GM12874 (cell line): ENCODE measurements around the gene SMARCA2.

Source experiments
- TF ChIP-seq, protein P1 (sequence below): IDR thresholded peaks from 2 replicates; pipeline ENCODE4 v1.5.1; 2011; ENCODE audit warnings: low read depth, mild to moderate bottlenecking, control low read depth, low read length, moderate library complexity; ENCODE audit not compliant: insufficient read depth

Gene SMARCA2

DNA sequence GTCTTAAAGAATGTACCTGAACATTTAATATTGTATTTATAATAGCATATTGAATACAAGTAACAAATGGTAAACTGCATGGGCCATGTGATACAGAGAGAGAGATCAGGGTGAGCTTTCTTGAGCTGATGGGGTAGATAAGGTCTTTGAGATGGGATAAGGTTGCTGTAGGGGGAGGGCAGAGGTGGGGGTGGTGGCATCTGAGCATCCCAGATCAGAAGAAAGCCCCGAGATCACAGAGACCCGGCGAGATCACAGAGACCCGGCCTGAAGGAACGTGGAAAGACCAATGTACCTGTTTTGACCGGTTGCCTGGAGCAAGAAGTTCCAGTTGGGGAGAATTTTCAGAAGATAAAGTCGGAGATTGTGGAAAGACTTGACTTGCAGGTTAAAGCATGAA lies 6.6 kb downstream of the SMARCA2 start:
- TF ChIP-seq, protein P1, sequence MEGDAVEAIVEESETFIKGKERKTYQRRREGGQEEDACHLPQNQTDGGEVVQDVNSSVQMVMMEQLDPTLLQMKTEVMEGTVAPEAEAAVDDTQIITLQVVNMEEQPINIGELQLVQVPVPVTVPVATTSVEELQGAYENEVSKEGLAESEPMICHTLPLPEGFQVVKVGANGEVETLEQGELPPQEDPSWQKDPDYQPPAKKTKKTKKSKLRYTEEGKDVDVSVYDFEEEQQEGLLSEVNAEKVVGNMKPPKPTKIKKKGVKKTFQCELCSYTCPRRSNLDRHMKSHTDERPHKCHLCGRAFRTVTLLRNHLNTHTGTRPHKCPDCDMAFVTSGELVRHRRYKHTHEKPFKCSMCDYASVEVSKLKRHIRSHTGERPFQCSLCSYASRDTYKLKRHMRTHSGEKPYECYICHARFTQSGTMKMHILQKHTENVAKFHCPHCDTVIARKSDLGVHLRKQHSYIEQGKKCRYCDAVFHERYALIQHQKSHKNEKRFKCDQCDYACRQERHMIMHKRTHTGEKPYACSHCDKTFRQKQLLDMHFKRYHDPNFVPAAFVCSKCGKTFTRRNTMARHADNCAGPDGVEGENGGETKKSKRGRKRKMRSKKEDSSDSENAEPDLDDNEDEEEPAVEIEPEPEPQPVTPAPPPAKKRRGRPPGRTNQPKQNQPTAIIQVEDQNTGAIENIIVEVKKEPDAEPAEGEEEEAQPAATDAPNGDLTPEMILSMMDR: no peak

DNA sequence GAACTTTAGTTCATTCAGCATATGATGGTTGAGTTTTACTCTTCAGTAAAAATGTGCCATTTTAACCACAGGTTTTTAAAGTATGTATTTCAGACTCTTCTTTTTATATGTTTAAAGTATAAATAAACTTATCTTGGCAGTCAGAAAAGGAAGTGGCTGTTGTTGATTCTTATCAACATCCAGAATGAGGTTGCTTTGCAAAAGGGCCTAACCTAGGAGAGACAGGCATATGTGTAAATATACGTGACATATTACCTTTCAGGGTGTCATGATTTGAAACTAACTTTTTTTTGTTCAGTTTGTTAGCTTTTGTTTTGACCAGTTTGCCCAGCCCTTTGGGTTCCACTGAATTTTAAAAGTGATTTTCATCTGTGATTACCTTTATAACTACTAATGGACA lies 7.4 kb downstream of the SMARCA2 start:
- TF ChIP-seq, protein P1: no peak

DNA sequence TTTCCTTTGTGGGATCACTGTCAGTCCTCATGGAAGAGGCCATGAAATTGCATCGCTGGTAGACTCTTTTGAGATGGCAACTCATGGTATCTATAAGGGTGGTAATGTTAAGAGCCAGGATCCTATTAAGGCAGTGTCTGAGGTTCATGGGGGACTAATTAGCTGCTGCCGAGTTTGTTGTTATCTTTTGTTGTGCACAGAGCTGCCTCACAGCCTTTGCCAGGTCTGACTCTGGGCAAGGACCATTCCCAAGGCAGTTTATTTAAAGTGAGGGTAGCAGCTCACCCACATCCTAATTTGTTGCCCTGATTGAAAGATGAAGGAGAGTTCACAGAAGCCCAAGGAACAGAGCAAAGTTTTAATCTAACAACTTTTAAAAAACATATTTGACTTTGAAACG lies 7.9 kb downstream of the SMARCA2 start:
- TF ChIP-seq, protein P1: no peak

DNA sequence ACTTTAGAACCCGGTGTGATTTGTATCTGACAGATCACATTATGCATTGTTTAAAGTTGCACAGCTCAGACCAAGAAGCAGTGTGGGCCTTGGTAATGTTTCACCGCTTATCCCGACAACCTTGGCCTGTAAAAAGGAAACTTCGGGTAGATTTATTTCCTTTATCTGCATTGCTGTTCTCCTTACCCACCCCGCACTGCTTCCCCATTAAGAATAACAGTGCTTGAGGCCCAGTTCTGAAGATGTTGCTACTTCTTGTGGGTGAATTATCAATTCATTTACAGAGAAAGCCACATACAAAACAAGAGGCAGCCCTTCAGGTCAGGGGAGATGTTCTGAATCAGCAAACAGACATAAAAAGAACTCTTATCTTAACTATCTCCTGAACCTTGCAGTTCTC lies 8.4 kb downstream of the SMARCA2 start:
- TF ChIP-seq, protein P1: no peak

DNA sequence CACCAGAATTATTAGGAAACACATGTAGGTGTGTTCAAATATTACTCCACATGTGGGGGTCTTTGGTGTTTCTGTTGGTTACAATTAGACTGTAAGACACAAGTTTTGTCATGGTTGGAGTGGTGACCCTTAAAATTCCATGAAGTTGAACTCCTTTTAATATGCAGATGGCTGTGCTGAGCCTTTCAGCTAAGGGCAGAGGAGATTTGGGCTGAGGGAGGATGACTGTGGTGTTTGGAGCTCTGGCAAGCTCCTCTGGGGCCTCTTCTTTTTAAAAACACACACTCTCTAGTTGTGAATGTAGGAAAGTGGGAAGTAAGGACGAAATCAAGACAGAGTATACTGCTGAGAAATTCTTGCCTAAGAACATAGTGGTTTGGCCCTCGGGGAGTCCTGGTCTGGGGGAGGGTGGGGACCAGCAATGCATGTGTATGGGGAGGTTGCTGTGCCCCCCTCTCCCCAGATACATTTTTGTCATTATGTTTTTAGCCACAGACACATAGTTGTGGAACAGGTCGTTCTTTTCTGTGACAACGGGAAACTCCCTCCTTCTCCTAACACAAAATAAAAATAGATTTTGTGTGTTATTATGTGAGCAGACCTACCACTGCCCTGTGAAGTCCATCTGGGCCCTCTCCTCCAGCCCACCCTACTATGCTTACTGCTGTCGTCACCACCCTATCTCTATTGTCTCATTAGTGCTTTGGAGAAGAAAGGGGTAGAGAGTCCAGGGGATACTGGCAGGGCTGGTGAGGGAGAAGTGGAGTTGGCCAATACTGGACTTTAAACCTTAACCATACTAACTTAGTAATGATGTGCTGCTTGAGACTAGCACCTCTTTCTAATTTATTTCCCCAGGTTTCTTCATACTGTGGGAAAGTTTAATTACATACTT lies 10.0 kb downstream of the SMARCA2 start:
- TF ChIP-seq, protein P1: no peak

DNA sequence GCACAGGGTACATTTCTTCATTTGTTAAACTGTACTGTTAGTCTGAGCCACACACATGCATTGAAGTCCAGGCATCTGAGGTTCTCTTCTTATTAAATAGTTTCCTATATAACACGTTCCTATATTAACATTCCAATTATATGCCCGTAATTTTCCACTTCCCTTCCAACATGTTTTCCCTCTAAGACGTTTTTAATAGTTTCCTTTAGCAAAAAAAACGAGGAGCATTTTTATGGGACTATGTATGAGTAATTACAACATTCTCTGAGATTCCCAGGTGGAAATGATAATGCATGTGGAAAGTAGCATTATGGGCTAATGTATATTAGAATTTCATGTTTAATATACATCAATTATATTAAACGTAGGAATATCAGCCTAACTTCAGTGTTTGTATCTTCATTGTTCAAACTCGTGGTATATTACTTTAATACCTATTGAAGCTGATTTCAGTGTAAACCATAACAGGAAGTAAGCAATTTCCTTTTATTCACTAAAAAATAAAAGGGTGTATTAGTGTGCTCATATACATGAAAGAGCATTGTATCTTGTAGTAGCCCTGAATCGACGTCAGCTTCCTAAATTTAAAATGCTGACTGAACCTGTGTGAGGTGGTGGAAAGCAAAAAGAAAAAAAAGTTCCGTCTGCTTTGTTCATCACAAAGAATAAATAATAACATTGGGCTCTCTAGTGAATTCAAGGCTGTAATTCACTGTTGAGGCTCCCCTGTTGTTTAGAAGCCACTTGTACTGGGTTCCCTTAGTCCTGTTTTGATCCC lies 11.3 kb downstream of the SMARCA2 start:
- TF ChIP-seq, protein P1: no peak

DNA sequence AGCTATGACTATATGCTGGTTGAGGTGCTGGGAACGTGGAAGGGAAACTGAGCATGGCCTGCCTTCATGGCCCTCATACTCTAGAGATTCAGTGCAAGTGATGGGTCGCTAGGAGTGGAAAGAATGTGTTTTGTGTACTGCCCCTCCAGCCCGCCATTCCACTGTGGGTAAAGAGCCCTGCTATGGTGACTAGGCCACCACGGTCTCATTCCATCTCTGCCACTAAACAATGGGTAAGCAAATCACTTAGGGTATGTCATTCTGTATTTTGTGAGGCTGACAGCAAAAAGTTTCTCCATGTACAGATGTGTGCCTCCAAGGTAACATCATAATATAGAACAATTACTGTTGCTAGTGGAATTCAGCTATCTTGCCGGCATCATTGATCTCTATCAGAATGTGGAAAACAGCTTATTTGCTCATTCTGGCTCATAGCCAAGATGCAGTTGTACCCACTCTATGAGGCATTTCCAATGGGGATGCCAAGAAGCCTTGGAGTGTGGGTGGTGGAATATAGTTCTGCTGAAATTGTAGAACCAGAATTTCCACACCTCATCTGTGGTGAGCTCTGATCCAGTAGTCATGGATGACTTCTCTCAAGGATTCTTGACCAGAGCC lies 12.5 kb downstream of the SMARCA2 start:
- TF ChIP-seq, protein P1: no peak
